ENCODE measurements around the gene MXRA7.
A peak's percentile ranks its signal among the peaks of the same experiment; 100 is the strongest.

Gene MXRA7

GRCh38 chr17:76689859-76690258, 20.9 kb downstream of the MXRA7 start:
- TF ChIP-seq, protein P1, sequence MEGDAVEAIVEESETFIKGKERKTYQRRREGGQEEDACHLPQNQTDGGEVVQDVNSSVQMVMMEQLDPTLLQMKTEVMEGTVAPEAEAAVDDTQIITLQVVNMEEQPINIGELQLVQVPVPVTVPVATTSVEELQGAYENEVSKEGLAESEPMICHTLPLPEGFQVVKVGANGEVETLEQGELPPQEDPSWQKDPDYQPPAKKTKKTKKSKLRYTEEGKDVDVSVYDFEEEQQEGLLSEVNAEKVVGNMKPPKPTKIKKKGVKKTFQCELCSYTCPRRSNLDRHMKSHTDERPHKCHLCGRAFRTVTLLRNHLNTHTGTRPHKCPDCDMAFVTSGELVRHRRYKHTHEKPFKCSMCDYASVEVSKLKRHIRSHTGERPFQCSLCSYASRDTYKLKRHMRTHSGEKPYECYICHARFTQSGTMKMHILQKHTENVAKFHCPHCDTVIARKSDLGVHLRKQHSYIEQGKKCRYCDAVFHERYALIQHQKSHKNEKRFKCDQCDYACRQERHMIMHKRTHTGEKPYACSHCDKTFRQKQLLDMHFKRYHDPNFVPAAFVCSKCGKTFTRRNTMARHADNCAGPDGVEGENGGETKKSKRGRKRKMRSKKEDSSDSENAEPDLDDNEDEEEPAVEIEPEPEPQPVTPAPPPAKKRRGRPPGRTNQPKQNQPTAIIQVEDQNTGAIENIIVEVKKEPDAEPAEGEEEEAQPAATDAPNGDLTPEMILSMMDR (conservative IDR thresholded peaks at IDR 0.05; ENCODE audit: control insufficient read depth, insufficient read depth, low read depth, low read length), result no peak
- H3K4me3 ChIP-seq (ENCODE audit: control insufficient read depth, low read depth, low read length), result no peak overlapping the region
- DNase-seq (ENCODE audit: low read depth), result peak; percentile 84

DNA sequence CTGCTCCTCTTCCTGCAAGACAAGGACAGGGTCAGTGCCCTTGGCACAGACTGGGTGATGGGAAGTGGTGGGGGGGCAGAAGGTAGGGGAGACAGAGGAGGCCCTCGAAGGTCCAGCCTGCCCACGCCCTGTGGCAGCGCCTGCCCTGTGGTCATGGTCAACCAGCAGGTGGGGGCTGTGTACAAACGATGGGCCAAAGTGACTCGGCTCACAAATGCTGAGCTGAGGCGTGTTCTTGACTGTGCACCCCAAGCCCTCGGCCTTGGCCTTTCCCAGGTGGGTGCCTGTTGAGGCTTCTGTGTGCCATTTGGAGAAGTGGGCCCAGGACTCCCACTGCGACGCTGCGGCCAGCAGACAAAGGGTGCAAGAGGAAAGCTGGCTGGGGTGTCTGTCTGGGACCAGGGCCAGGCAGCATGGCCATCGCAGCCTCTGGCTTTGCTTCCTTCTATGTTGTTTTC, 22.6 kb downstream of the MXRA7 start:
- DNase-seq (ENCODE audit: low read depth), result no peak
- TF ChIP-seq, protein P1 (conservative IDR thresholded peaks at IDR 0.05; ENCODE audit: control insufficient read depth, insufficient read depth, low read depth, low read length), result no peak
- no peak overlapping the region for H3K4me3 ChIP-seq (ENCODE audit: control insufficient read depth, low read depth, low read length)

GRCh38 chr17:76687298-76688164, 23.2 kb downstream of the MXRA7 start:
- no peak overlapping the region for H3K4me3 ChIP-seq (ENCODE audit: control insufficient read depth, low read depth, low read length)

DNA sequence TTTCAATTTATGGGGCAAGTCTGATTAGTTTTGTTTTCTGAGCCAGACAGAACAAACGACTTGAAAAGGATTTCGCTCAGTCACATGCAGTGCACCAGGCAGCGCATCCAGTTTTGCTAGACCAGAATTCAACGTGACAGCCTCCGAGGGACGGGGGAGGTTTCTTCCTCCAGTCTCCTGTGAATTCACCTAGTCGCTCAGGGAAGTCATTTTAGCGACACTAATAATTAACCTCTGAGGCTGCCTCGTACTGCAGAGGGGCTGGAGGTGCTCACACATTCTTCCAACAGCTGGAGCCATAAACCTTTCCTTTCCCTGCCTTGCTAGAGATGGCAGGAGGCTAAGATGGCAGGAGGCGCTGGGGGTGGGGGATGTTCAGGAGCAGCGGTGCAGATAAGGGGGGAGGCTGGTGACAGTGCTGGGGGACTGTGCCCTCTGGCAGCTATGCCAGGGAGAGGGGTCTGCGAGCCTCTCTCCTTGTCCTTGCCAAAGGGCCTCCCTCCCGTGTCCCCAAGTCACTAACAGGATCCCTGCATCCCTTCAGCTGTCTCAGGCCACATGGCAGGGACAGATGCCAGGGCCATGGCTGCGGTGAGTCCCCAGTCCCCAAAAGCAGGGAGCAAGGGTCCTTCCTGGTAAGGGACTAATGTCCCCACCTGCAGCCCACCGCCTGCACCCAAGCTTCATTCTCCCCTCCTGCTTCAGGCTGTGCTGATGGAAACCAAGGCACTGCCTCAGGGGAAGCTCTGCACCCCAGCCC, 24.0 kb downstream of the MXRA7 start:
- TF ChIP-seq, protein P1 (conservative IDR thresholded peaks at IDR 0.05; ENCODE audit: control insufficient read depth, insufficient read depth, low read depth, low read length), result no peak
- H3K4me3 ChIP-seq (ENCODE audit: control insufficient read depth, low read depth, low read length), result no peak overlapping the region
- no peak for DNase-seq (ENCODE audit: low read depth)

More at GRCh38 chr17:76687298-76688164, 23.2 kb downstream of the MXRA7 start:
- DNase-seq (ENCODE audit: low read depth), result peak; percentile 47
- TF ChIP-seq, protein P1 (conservative IDR thresholded peaks at IDR 0.05; ENCODE audit: control insufficient read depth, insufficient read depth, low read depth, low read length), result no peak

DNA sequence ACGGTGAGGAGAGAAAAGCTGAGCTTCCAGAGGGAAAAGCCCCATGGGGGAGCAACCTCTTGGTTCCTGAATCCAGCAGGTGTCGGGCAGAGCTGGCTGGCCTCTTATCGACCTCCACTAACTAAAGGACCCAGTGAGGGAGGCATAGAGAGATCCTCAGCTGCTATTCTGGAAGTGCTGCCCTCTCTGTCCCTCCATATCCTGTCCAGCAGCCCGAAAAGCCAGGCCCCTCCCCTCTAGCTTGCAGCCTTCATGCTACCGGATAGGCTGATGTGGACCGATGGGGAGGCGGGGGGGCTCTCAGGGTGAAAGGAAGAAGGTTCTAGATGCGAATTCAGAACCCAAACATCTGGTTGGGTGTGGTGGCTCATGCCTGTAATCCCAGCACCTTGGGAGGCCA, 24.9 kb downstream of the MXRA7 start:
- TF ChIP-seq, protein P1 (conservative IDR thresholded peaks at IDR 0.05; ENCODE audit: control insufficient read depth, insufficient read depth, low read depth, low read length), result no peak
- no peak for DNase-seq (ENCODE audit: low read depth)
- H3K4me3 ChIP-seq (ENCODE audit: control insufficient read depth, low read depth, low read length), result no peak overlapping the region

- no peak overlapping the region for H3K4me3 ChIP-seq (ENCODE audit: control insufficient read depth, low read depth, low read length)
- TF ChIP-seq, protein P1 (conservative IDR thresholded peaks at IDR 0.05; ENCODE audit: control insufficient read depth, insufficient read depth, low read depth, low read length), result no peak
- DNase-seq (ENCODE audit: low read depth), result no peak
These were observed 25.4 kb downstream of the MXRA7 start for GRCh38 chr17:76685366-76685765.

All from fibroblast of mammary gland (primary cell).